Measurements from ENCODE around the gene EFCAB6. TPM values are rescaled to one million over a fixed set of nuclear protein-coding genes. Genes with fewer than 3 reads are reported as not detected.

Gene EFCAB6
- total and polyA plus RNA-seq, 10 of the 15 experiments (the other 5 are each of a cell fraction or from before 2014, with no cell fraction given): 0.05 to 0.42 (median 0.19) TPM

DNA sequence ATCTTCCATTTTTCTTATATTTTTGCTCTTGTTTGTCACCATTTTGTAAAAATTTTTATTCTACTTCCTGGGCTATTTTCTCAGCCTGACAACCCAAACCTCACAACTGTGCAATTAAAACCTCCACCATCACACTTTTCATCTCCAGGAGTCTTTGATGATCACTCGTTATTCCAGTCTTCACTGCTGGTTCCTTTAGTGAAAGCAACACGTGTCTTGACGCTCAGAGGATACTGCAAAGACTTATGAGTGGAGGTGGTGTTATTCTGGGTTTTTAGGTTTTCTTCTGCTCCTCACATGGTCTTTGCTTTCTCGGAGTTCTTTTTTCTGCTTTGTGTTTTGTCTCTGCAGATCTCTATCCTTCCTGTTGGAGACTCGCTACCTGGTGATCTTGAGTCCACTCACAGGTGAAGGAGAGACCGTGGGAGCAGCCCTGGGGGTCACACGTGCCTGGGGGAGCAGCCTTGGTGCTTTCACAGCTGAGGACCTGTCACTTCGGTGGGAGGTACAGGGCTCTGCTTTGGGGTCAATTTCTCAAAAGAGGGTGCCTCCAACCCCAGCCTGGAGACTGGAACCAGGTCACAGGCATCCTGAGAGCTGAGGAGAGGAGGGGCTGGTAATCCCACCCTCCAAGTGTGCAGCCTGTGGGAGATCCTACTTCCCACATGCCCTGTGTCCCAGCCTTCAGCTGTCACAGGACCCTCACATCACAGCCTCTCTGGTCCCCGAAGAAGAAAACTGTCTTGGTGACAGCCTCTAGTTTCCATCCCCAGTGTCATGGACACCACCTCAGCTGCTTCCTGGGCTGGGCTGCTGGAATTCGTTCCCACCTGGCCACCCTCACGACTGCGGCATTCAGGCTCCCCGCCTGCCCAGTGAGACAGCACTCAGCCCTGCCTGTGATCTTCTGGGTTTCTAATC lies 39.2 kb upstream of the EFCAB6 start (continued):
- TF ChIP-seq, protein P1, sequence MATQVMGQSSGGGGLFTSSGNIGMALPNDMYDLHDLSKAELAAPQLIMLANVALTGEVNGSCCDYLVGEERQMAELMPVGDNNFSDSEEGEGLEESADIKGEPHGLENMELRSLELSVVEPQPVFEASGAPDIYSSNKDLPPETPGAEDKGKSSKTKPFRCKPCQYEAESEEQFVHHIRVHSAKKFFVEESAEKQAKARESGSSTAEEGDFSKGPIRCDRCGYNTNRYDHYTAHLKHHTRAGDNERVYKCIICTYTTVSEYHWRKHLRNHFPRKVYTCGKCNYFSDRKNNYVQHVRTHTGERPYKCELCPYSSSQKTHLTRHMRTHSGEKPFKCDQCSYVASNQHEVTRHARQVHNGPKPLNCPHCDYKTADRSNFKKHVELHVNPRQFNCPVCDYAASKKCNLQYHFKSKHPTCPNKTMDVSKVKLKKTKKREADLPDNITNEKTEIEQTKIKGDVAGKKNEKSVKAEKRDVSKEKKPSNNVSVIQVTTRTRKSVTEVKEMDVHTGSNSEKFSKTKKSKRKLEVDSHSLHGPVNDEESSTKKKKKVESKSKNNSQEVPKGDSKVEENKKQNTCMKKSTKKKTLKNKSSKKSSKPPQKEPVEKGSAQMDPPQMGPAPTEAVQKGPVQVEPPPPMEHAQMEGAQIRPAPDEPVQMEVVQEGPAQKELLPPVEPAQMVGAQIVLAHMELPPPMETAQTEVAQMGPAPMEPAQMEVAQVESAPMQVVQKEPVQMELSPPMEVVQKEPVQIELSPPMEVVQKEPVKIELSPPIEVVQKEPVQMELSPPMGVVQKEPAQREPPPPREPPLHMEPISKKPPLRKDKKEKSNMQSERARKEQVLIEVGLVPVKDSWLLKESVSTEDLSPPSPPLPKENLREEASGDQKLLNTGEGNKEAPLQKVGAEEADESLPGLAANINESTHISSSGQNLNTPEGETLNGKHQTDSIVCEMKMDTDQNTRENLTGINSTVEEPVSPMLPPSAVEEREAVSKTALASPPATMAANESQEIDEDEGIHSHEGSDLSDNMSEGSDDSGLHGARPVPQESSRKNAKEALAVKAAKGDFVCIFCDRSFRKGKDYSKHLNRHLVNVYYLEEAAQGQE (IDR thresholded peaks at IDR 0.05; ENCODE audit: low read depth, low read length): no peak
- TF ChIP-seq IKZF2 (IDR thresholded peaks at IDR 0.05): no peak
- no peak for TF ChIP-seq CBFB (IDR thresholded peaks at IDR 0.05; ENCODE audit: low read depth)
- TF ChIP-seq EED (IDR thresholded peaks at IDR 0.05; ENCODE audit: low read depth): no peak
- TF ChIP-seq CHD4 (IDR thresholded peaks at IDR 0.05): no peak
- TF ChIP-seq, protein P2, sequence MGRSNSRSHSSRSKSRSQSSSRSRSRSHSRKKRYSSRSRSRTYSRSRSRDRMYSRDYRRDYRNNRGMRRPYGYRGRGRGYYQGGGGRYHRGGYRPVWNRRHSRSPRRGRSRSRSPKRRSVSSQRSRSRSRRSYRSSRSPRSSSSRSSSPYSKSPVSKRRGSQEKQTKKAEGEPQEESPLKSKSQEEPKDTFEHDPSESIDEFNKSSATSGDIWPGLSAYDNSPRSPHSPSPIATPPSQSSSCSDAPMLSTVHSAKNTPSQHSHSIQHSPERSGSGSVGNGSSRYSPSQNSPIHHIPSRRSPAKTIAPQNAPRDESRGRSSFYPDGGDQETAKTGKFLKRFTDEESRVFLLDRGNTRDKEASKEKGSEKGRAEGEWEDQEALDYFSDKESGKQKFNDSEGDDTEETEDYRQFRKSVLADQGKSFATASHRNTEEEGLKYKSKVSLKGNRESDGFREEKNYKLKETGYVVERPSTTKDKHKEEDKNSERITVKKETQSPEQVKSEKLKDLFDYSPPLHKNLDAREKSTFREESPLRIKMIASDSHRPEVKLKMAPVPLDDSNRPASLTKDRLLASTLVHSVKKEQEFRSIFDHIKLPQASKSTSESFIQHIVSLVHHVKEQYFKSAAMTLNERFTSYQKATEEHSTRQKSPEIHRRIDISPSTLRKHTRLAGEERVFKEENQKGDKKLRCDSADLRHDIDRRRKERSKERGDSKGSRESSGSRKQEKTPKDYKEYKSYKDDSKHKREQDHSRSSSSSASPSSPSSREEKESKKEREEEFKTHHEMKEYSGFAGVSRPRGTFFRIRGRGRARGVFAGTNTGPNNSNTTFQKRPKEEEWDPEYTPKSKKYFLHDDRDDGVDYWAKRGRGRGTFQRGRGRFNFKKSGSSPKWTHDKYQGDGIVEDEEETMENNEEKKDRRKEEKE (IDR thresholded peaks at IDR 0.05): no peak
- no peak for TF ChIP-seq SMC3 (IDR thresholded peaks at IDR 0.05; ENCODE audit: borderline replicate concordance, low read length)
- no peak for TF ChIP-seq NFIC (IDR thresholded peaks at IDR 0.05; ENCODE audit: low read depth, low read length)

Data from GM12878 (cell line).